ENCODE measurements around the gene SMARCA4.

SMARCA4 gene

GRCh38 chr19:11090264-11090996, 129.6 kb downstream of the SMARCA4 start:
- H3K4me3 ChIP-seq (replicated peaks in 1 of 2; ENCODE audit: low read depth in 2 of 2, low read length in 2 of 2), result peak overlapping the region; percentile 85 to 96
- peak; percentile 94 to 98 for DNase-seq (ENCODE audit: low read depth in 2 of 2)
- no peak for TF ChIP-seq CTCF (IDR thresholded peaks at IDR 0.05; ENCODE audit: low read depth, low read length)

GRCh38 chr19:11090997-11091702, 130.3 kb downstream of the SMARCA4 start:
- no peak for TF ChIP-seq CTCF (IDR thresholded peaks at IDR 0.05; ENCODE audit: low read depth, low read length)
- H3K4me3 ChIP-seq (replicated peaks in 1 of 2; ENCODE audit: low read depth in 2 of 2, low read length in 2 of 2), result peak overlapping the region; percentile 85 to 96
- no peak for DNase-seq (ENCODE audit: low read depth in 2 of 2)

GRCh38 chr19:11091703-11092153, 130.9 kb downstream of the SMARCA4 start:
- no peak for TF ChIP-seq CTCF (IDR thresholded peaks at IDR 0.05; ENCODE audit: low read depth, low read length)
- H3K4me3 ChIP-seq (replicated peaks in 1 of 2; ENCODE audit: low read depth in 2 of 2, low read length in 2 of 2), result peak overlapping the region; percentile 85 to 96
- peak; percentile 90 to 94 for DNase-seq (ENCODE audit: low read depth in 2 of 2)

GRCh38 chr19:11092181-11092538, 131.3 kb downstream of the SMARCA4 start:
- peak overlapping the region; percentile 85 to 96 for H3K4me3 ChIP-seq (replicated peaks in 1 of 2; ENCODE audit: low read depth in 2 of 2, low read length in 2 of 2)
- no peak for TF ChIP-seq CTCF (IDR thresholded peaks at IDR 0.05; ENCODE audit: low read depth, low read length)
- peak; percentile 74 to 82 for DNase-seq (ENCODE audit: low read depth in 2 of 2)

GRCh38 chr19:11093689-11094238, 132.9 kb downstream of the SMARCA4 start:
- DNase-seq (ENCODE audit: low read depth in 2 of 2), result no peak
- TF ChIP-seq CTCF (IDR thresholded peaks at IDR 0.05; ENCODE audit: low read depth, low read length), result no peak
- H3K4me3 ChIP-seq (replicated peaks in 1 of 2; ENCODE audit: low read depth in 2 of 2, low read length in 2 of 2), result peak overlapping the region in 1 of 2 donors; percentile 2

GRCh38 chr19:11094520-11094894, 133.7 kb downstream of the SMARCA4 start:
- H3K4me3 ChIP-seq (replicated peaks in 1 of 2; ENCODE audit: low read depth in 2 of 2, low read length in 2 of 2), result peak overlapping the region; percentile 11 to 18

More at GRCh38 chr19:11094520-11094894, 133.7 kb downstream of the SMARCA4 start:
- TF ChIP-seq CTCF (IDR thresholded peaks at IDR 0.05; ENCODE audit: low read depth, low read length), result no peak
- DNase-seq (ENCODE audit: low read depth in 2 of 2), result no peak

Measured in cardiac fibroblast (primary cell).